CD1c-positive myeloid dendritic cell (primary cell): Measurements from ENCODE around the gene ARHGAP9.
A peak's percentile ranks its signal among the peaks of the same experiment; 100 is the strongest.
"Not testable (repeated sequence)": the region's sequence is repeated elsewhere in the genome, so short reads cannot be mapped to it uniquely, and the experiment has no call there.

Source experiments
- DNase-seq: peaks from one replicate; pipeline ENCODE4 v3.0.0-alpha.2; 2016; ENCODE audit errors: extremely low spot score

Gene ARHGAP9

GRCh38 chr12:57495051-57495701, 15.5 kb upstream of the ARHGAP9 start:
- DNase-seq: not testable (repeated sequence)

- DNase-seq: no peak
Observed at GRCh38 chr12:57491393-57492280, 12.0 kb upstream of the ARHGAP9 start.

GRCh38 chr12:57490126-57490525, 10.5 kb upstream of the ARHGAP9 start:
- DNase-seq: no peak

GRCh38 chr12:57489157-57489641, 9.5 kb upstream of the ARHGAP9 start:
- DNase-seq: no peak

GRCh38 chr12:57488402-57489156, 8.9 kb upstream of the ARHGAP9 start:
- DNase-seq: no peak

GRCh38 chr12:57487597-57488401, 8.1 kb upstream of the ARHGAP9 start, which contains the start of gene MARS1:
Gene MARS1 (plus strand): TSS chr12:57488068. CDS start chr12:57488091, 23 bp downstream.
- peak; percentile 95 for DNase-seq

- no peak for DNase-seq
Observed at GRCh38 chr12:57487055-57487596, 7.5 kb upstream of the ARHGAP9 start.

GRCh38 chr12:57485695-57486094, 6.0 kb upstream of the ARHGAP9 start:
- DNase-seq: no peak

- no peak for DNase-seq
Observed at GRCh38 chr12:57483466-57483865, 3.8 kb upstream of the ARHGAP9 start.

- DNase-seq: no peak
Observed at GRCh38 chr12:57481671-57482070, 2.0 kb upstream of the ARHGAP9 start.

- DNase-seq: no peak
Observed at GRCh38 chr12:57479043-57479375, 657 bp downstream of the ARHGAP9 start.

GRCh38 chr12:57477710-57478681, 1.7 kb downstream of the ARHGAP9 start:
- peak; percentile 81 for DNase-seq

GRCh38 chr12:57476993-57477709, 2.5 kb downstream of the ARHGAP9 start:
- DNase-seq: no peak

- DNase-seq: peak; percentile 69
Observed at GRCh38 chr12:57476162-57476992, 3.3 kb downstream of the ARHGAP9 start.

- no peak for DNase-seq
Observed at GRCh38 chr12:57475271-57476161, 4.2 kb downstream of the ARHGAP9 start.

GRCh38 chr12:57474862-57475261, 4.8 kb downstream of the ARHGAP9 start:
- no peak for DNase-seq

GRCh38 chr12:57474430-57474829, 5.2 kb downstream of the ARHGAP9 start:
- DNase-seq: no peak
